Prostate gland (tissue), 2 donors: Measurements from ENCODE around the gene ERAS.

ENCODE experiments used
- POLR2A ChIP-seq: fragments of 450-650 bp; IDR thresholded peaks from one replicate; pipeline ENCODE4 v1.6.1; 2016; ENCODE audit warnings: antibody characterized with exemption, mild to moderate bottlenecking
- POLR2AphosphoS5 ChIP-seq: sonication (generic); formaldehyde crosslinking; IDR thresholded peaks from one replicate; pipeline ENCODE4 v1.6.1; 2017; ENCODE audit warnings: antibody characterized with exemption
- TF ChIP-seq, protein P1 (sequence below), 4 experiments: fragments of 200-600 bp in 2 of 4; fragments of 450-650 bp in 2 of 4; sonication (generic) in 2 of 4; IDR thresholded peaks; 1 replicate in 3 of 4; 2 replicates in 1 of 4; pipeline ENCODE4 v1.5.1; 2016 to 2019; ENCODE audit warnings: antibody characterized with exemption in 4 of 4, mild to moderate bottlenecking in 2 of 4, moderate library complexity in 2 of 4

DNA sequence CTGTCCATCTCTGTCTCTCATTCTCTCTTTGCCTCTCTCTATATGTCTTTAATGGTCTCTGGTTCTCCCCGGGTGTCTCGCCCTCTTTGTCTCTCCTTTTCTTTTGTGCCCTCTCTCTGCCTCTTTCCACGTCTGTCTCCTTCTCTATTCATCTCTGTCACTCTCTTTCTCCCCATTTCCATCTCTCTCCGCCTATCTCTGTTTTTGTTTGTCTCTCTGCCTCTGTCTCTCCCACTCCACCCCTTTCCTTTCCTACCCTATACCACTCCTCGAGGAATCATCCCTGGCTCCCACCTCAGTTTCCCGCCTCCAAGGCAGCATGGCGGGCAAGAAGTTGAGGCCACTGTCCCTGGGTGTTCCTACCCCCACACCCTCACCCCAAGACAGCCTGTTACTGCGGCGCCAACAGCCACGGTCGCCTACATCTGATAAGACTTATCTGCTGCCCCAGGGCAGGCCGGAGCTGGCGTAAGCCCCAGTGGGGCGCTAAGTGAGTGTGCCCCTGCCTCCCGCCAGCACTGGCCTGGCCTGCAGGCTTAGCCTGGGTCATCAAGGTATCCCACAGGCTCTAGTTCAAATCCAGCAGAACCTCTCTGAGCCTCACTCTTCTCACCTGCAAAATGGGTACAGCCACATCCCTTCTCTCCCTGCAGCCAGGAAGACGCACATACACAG is 40.6 kb upstream of the ERAS start:
- TF ChIP-seq POLR2AphosphoS5 = no peak
- no peak for TF ChIP-seq POLR2A
- TF ChIP-seq, protein P1, sequence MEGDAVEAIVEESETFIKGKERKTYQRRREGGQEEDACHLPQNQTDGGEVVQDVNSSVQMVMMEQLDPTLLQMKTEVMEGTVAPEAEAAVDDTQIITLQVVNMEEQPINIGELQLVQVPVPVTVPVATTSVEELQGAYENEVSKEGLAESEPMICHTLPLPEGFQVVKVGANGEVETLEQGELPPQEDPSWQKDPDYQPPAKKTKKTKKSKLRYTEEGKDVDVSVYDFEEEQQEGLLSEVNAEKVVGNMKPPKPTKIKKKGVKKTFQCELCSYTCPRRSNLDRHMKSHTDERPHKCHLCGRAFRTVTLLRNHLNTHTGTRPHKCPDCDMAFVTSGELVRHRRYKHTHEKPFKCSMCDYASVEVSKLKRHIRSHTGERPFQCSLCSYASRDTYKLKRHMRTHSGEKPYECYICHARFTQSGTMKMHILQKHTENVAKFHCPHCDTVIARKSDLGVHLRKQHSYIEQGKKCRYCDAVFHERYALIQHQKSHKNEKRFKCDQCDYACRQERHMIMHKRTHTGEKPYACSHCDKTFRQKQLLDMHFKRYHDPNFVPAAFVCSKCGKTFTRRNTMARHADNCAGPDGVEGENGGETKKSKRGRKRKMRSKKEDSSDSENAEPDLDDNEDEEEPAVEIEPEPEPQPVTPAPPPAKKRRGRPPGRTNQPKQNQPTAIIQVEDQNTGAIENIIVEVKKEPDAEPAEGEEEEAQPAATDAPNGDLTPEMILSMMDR (IDR thresholded peaks at IDR 0.05) = no peak
